Inflammatory macrophage treated with lipopolysaccharide for 4 hours (primary cell): ENCODE data around the gene CCDC201.
"Not testable (repeated sequence)": the region's sequence is repeated elsewhere in the genome, so short reads cannot be mapped to it uniquely, and the experiment has no call there.

Source experiments
- DNase-seq: peaks from one replicate; pipeline ENCODE4 v3.0.0-alpha.2; 2020

CCDC201 gene

DNA sequence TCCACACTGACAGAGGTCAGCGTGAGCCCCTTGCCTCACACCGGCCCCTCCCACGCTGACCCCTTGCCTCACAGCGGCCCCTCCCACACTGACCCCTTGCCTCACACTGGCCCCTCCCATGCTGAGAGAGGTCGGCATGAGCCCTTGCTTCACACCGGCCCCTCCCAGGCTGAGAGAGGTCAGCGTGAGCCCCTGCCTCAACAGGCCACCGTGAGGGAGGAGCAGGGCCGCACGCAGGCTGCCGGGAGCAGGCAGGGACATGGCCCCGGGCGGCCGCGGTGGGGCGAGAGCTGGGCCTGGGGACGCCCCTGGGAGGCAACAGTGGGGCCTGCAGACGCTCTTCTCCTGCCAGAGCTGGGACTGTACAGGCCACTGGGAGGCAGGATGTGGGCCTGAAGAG, 59.1 kb downstream of the CCDC201 start:
- DNase-seq: not testable (repeated sequence)

DNA sequence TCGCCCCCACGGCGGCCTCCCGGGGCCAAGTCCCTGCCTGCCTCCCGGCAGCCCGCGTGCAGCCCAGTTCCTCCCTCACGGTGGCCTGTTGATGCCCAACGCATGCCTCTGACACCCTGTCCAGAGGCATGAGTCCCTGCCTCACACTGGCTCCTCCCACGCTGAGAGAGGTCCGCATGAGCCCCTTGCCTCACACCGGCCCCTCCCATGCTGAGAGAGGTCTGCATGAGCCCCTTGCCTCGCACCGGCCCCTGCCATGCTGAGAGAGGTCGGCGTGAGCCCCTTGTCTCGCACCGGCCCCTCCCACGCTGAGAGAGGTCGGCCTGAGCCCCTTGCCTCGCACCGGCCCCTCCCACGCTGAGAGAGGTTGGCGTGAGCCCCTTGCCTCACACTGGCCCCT, 59.9 kb downstream of the CCDC201 start:
- no peak for DNase-seq

- DNase-seq: not testable (repeated sequence)
Measured at GRCh38 chr7:45811652-45812234, 61.1 kb downstream of the CCDC201 start.

- not testable (repeated sequence) for DNase-seq
Measured at GRCh38 chr7:45810451-45811005, 62.4 kb downstream of the CCDC201 start.
